NCI-H146 treated with DMSO at 0.1 percent for 48 hours (cell line): ENCODE results near the gene THBS3.
A peak's percentile ranks its signal among the peaks of the same experiment; 100 is the strongest.
"Not testable (repeated sequence)": the region's sequence is repeated elsewhere in the genome, so short reads cannot be mapped to it uniquely, and the experiment has no call there.

Source experiments
- DNase-seq: peaks from one replicate; lab custom pipeline; 2025; ENCODE audit not compliant: unreplicated experiment; lab: John Stamatoyannopoulos, UW

THBS3 gene

GRCh38 chr1:155235375-155235774 lies 27.7 kb upstream of the THBS3 start:
- not testable (repeated sequence) for DNase-seq

GRCh38 chr1:155233502-155233901 lies 25.8 kb upstream of the THBS3 start:
- not testable (repeated sequence) for DNase-seq

- not testable (repeated sequence) for DNase-seq
Measured at GRCh38 chr1:155232001-155232978, 24.6 kb upstream of the THBS3 start.

DNA sequence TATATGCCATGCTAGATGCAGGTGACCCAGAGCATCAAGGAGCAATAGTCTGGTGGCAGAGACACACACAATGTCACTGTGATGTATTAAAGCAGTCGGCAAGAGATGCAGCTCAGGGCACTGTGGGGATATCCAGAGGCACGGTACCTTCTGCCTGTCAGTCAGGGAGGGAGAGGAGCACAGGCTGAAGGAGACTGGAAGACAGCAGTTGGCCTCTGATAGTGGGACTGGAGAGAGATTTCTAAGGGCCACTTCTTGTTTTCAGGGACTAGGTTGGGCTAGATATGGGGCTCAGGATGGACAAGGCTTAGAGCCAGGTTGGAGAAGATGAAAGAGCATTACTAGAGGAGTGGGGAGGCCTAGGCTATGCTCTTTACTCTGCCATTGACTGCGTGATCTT lies 23.6 kb upstream of the THBS3 start:
- not testable (repeated sequence) for DNase-seq

GRCh38 chr1:155228096-155228427 lies 20.4 kb upstream of the THBS3 start:
- no peak for DNase-seq

- peak; percentile 99 for DNase-seq
Measured at GRCh38 chr1:155227261-155228095, 19.8 kb upstream of the THBS3 start.

DNA sequence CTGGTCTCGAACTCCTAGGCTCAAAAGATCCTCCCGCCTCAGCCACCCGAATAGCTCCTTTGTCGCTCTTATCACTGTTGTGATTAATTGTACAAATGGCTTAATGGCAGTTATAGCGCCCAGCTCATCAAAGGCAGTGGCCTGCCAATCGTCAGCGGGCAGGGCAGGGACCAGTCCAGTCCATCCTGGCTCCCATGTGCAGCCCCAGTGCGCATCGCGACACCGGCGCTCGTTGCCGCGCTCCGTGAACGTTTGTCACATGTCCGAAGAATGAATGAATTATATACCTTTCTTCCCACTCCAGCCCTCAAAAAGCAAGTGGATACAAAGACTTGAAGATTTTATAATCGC lies 19.2 kb upstream of the THBS3 start:
- DNase-seq: peak; percentile 57

GRCh38 chr1:155226188-155226909 lies 18.7 kb upstream of the THBS3 start:
- peak; percentile 57 for DNase-seq

GRCh38 chr1:155225404-155225759 lies 17.7 kb upstream of the THBS3 start:
- DNase-seq: not testable (repeated sequence)

- no peak for DNase-seq
Measured at GRCh38 chr1:155223047-155223446, 15.3 kb upstream of the THBS3 start.

DNA sequence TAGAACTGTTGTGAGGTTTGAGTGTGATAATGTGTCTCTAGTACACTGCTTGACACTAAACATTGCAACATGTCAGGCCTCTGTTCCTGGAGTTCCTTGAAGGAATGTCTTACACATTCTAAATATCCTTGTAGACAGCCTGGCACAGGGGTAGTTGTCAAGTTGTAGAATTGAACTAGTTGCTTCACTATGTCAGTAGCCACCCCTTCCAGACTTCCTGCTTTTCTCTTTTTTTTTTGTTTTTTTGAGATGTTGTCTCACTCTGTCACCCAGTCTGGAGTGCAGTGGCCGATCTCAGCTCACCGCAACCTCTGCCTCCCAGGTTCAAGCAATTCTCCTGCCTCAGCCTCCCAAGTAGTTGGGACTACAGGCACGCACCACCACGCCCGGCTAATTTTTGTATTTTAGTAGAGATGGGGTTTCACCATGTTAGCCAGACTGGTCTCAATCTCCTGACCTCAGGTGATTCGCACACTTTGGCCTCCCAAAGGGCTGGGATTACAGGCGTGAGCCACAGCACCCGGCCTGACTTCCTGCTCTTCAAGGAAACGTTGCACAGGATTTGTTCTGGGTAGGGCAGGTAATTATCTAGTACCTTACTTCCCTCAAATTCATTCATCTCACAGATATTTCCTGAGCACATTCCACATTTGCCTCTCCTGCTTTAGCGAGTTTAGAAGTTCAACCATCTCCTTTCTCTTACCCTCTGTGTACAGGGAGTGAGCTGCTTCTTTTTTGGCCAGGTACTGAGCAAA lies 12.7 kb upstream of the THBS3 start:
- DNase-seq: not testable (repeated sequence)

GRCh38 chr1:155219592-155220031 lies 11.9 kb upstream of the THBS3 start:
- DNase-seq: no peak

- peak; percentile 35 for DNase-seq
Measured at GRCh38 chr1:155218854-155219591, 11.3 kb upstream of the THBS3 start.

DNA sequence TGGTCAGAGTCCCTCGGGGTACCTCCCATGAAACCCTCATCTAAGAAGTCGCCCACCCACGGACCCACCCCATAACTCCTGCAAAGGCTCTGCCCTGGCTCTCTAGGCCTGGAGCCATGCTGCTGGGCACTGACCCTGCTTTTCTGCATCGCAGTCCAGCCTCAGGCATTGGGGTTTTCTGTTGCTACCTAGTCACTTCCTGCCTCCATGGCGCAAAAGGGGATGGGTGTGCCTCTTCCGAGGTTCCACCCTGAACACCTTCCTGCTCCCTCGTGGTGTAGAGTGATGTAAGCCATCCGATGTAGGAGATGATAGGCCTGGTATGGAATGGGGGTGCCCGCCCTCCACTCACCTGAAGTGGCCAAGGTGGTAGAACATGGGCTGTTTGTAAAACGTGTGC lies 7.0 kb upstream of the THBS3 start:
- DNase-seq: not testable (repeated sequence)

DNA sequence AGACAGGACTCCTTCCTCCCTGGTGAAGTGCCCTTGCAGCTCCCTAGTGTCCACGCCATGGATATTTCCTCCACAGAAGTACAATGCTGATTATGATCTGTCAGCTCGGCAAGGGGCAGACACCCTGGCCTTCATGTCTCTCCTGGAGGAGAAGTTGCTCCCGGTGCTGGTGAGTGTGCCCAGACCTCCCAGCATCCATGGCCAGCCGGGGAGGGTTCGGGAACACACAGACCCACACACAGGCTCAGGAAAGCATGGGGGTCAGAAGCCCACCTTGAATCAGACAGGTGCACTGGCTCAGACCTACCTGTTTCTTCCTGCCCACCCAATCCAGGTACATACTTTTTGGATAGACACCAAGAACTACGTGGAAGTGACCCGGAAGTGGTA lies 4.3 kb upstream of the THBS3 start:
- not testable (repeated sequence) for DNase-seq

- DNase-seq: not testable (repeated sequence)
Measured at GRCh38 chr1:155211381-155212050, 3.8 kb upstream of the THBS3 start.

- no peak for DNase-seq
Measured at GRCh38 chr1:155210314-155211104, 2.8 kb upstream of the THBS3 start.

DNA sequence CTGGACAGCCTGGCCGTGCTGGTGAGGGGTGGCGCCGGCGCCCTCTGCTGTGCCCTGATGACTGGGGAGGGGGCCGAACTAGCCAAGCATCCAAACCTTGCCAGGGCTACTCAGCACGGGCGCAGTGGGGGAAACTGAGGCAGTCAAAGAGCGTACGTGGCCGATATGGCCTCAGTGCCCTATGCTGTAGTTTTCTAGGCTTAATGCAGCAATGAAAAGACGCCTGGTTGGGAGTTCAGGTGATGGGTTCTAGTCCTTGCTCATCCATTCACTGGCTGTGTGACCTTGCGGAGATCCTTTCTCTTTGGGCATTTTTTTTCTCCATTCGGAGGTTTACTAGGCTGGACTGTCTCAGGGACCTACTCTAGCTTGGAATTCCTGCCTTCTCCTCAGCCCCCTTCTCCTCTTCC lies 1.6 kb upstream of the THBS3 start:
- DNase-seq: no peak
